HG03378 (cell line): Measurements from ENCODE around the gene CDH4.
"Not testable (repeated sequence)": the region's sequence is repeated elsewhere in the genome, so short reads cannot be mapped to it uniquely, and the experiment has no call there.

ENCODE experiments used
- ATAC-seq: cut with Tn5 transposase; IDR thresholded peaks from one replicate; pipeline ENCODE4 v1.9.1; 2021; ENCODE audit warnings: mild to moderate bottlenecking, moderate library complexity; ENCODE audit not compliant: unreplicated experiment

The CDH4 gene

DNA sequence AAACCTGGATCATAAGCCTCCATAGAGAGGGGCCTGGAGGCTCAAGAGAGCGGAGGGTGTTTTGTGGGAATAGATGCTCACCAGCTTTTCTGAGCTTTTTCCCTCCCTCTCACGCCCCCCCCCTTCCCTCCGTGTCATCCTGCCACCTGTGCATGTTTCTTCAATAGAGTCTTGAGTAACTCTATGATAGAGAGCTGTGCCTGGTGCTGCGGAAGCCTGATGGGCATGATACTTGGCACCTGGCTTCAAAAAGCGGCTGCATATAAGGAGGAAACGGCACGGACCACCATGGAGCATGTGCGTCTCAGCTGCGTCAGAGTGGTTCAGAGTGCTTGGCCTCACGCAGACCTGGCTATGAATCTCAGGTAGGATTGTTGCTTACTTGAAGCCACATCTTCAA, 198.9 kb downstream of the CDH4 start:
- ATAC-seq: no peak

DNA sequence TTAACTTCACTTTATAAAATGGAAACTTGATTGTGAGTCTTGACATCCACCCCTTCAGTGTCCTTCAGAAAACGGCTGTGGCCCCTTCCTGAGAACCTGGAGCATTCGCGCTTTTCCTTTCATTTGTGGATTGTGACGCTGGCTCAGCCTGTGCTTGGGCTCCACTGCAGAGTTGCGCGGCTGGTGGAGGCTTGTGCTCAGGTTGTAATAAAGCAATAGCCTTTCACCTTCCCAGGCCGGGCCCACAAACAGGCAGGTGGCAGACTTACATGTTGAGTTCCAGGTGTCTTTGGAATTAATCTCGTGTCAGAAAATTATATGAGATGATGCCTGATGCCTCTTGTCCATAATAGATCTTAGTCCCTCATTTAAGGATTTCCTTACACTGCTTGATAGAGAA, 199.9 kb downstream of the CDH4 start:
- ATAC-seq: no peak

DNA sequence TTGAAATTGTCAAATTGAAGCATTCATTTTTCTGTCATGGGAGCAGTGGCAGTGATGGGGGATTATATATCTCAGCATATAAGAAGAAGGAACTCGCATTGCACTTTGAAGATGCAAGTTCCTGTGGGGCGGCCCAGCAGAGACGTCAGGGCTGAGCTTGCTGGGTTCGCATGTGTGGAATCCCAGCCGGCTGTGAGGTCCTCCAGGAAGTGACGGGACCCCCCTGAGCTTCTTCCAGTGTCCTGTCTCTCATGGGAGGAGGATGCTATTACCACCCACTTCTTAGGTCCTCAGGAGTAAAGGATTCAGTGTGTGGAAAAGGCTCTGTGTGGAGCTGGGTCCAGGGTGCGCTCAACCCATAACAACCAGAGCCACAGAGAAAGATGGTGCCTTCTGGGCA, 201.2 kb downstream of the CDH4 start:
- no peak for ATAC-seq

GRCh38 chr20:61453623-61454022, 201.6 kb downstream of the CDH4 start:
- not testable (repeated sequence) for ATAC-seq

DNA sequence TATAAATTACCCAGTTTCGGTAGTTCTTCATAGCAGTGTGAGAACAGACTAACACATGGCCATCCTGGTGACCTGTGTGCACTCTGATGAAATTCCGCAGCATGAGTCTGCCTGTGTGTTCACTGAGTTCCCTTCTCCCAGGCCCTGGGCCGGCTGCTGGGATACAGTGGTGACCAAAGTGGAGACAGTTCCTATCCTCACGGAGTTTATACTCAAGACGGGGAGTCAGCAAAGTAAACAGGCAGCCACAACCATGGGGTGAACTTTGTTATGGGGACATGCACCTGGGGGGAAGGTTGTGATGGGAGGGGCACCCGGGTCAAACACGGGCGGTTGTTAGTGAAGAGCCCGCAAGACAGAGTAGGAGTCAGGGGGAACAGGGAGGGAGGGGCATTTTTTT, 202.0 kb downstream of the CDH4 start:
- no peak for ATAC-seq

GRCh38 chr20:61455508-61456215, 203.6 kb downstream of the CDH4 start:
- ATAC-seq: no peak

DNA sequence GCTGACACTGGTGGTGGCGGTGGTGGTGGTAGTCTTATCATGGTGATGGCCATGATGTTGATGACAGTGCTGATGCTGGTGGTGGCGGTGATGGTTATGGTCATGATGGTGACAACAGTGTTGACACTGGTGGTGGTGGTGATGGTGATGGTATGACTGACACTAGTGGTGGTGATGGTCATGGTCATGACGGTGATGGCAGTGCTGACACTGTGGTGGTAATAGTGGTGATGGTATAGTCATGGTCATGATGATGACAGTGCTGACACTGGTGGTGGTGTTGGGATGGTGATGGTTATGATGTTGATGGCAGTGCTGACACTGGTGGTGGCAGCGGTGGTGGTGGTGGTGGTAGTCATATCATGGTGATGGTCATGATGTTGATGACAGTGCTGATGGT, 205.7 kb downstream of the CDH4 start:
- ATAC-seq: no peak

- no peak for ATAC-seq
Measured at GRCh38 chr20:61458146-61458746, 206.2 kb downstream of the CDH4 start.

DNA sequence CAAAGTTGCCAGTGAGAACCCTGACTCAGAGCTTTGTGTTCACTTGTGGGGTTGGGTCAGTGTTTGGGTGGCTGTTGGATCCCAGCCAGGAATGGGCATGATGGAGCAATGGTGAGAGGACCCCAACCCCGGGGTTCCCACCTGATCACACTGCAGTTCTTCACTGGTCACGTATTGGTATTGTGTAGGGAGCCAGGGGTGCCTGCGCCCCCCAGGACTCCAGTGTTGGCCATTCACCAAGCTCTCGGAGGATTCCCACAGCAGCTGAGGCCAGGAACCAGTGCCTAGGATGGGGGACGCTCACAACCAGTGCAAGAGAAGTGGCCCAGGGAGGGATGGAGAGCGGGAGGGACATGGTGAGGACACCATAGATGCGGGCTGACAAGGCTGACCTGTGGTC, 207.2 kb downstream of the CDH4 start:
- ATAC-seq: no peak

DNA sequence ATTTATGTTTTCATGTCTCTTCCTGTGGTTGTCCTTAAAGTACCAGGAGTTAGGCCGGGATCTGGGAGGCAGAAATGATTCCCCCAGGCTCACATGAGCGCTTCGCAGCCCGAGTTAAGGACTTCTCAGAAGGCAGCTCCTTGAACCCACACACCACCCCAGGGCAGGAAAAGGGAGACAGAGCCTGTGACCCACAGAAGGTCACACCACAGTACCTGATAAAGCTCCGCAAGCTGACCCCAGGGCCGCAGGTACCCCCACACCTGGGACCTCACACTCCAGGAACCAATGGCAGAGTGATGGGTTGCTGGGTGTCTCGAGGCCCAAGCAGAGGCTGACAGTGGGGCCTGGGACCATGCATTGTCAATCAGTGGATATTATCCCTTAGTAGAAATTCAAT, 207.6 kb downstream of the CDH4 start:
- no peak for ATAC-seq

GRCh38 chr20:61460261-61461052, 208.4 kb downstream of the CDH4 start:
- ATAC-seq: no peak

- no peak for ATAC-seq
Measured at GRCh38 chr20:61461461-61461860, 209.4 kb downstream of the CDH4 start.

DNA sequence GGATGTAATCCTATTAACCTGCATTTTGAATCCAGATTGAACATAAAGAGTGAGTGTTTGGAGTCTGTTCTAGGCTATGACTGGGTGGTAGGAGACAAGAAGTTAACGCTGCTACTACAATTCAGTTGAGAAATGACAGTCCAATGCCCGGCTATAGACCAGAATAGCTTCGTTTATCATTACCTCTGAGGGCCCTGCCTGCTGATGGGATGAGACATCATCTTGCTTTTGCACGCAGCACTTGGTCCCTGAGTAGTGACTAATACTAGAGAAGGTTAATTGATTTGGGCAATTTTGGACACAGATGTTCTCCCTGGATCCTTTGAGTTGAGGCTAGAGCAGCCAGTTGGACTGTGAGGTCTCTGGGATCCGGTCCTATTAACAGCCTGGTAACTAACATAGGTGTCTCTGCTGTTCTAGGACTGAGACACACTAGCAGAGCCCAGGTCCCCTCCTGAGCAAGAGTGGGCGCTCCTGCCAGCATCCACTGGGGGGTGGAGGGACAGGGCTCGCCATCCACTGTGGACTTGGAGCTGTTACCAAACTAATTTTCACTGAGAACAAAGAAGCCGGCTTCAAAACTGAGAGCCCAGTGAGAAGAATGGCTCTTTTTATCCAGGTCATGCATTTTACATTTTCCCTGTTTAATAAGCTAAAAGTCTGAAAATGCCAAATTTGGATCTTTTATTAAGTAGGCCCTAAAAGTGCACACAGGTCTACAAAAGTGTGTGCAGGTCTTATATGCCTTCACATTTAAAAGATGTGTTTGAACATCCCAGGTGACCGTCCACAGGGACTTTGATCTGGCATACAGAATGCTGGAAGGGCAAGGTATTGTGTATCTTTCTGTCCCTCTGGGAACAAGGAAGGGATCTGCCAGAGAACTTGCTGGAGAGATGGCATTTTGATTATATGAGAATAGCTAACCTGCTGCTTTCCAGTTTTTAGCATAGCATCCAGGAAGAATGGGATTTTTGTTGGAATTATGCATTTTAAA, 212.5 kb downstream of the CDH4 start:
- ATAC-seq: no peak

- ATAC-seq: no peak
Measured at GRCh38 chr20:61475729-61476128, 223.7 kb downstream of the CDH4 start.

DNA sequence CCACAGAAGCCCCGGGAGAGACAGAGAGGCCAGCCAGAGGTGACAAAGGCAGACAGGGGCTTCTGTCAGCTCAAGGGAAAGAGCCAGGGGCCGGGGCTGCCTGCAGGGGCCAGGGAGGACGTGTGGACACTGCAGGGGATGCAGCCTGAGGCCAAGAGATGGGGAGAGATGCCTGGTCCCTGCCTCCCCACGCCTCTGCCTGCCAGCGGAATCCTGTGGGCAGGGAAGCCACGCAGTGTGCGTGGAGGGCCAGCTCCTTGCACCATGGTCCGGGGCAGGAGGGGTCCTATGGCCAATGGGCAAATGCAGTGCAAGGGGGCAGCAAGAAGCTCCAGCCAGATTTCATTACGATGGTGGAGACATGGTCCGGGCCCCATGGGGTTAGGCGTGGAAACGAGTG, 224.9 kb downstream of the CDH4 start:
- ATAC-seq: no peak

GRCh38 chr20:61477451-61477861, 225.4 kb downstream of the CDH4 start:
- ATAC-seq: no peak

DNA sequence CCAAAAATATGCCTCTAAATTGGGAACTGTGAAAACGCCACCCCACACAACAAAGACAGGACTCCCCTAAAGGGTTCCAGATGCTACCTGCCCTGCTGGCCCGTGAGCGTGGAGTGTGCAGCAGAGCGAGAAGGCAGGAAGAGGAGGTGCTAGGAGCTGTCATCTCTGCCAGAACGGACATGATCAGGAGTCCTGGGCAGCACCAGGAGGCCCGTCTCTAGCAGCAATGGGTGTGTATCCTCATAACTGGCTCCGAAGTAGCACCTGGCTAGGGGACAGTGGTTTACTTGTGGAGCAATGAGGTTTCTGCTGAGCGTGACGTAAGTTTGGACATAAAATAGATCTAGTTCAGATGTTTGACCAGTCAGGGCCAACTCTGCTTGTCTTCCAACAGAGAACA, 226.0 kb downstream of the CDH4 start:
- no peak for ATAC-seq

DNA sequence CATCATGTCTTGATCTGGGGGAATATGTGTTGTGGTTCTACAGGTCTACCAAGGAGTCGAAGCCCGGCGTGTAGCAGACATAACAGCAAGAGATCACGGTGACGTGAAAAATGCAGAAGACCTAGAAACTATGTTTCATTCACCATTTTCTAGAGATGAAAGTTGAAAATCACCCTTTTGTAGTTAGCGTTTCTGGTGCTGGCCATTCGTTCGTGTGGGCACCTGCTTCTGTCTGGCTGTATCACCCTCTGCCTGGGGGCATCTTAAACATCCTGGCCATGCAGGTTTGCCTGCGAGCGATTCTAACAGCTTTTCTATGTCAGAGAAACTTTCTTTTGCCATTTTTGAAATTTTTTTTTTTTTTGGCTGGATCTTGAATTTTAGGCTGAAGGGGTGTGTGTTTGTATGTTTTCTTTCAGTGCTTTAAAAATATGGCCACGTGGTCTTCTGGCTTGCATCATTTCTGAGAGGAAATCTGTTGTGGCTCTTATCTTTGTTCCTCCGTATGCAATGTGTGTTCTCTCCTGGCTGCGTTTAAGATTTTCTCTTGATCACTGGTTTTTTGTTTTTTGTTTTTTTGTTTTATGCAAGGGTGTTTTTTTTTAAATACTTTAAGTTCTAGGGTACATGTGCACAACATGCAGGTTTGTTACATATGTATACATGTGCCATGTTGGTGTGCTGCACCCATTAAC, 226.7 kb downstream of the CDH4 start:
- no peak for ATAC-seq

DNA sequence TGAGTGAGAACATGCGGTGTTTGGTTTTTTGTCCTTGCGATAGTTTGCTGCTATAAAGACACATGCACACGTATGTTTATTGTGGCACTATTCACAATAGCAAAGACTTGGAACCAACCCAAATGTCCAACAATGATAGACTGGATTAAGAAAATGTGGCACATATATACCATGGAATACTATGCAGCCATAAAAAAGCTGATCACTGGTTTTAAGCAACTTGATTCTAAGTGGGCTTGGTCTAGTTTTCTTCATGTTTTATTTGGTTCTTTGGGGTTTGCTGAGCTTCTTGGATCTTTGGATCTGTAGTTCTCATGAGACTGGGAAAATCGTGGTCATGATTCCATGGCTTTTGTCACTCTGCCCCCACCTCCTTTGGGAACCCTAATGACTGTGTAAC, 227.4 kb downstream of the CDH4 start:
- not testable (repeated sequence) for ATAC-seq

DNA sequence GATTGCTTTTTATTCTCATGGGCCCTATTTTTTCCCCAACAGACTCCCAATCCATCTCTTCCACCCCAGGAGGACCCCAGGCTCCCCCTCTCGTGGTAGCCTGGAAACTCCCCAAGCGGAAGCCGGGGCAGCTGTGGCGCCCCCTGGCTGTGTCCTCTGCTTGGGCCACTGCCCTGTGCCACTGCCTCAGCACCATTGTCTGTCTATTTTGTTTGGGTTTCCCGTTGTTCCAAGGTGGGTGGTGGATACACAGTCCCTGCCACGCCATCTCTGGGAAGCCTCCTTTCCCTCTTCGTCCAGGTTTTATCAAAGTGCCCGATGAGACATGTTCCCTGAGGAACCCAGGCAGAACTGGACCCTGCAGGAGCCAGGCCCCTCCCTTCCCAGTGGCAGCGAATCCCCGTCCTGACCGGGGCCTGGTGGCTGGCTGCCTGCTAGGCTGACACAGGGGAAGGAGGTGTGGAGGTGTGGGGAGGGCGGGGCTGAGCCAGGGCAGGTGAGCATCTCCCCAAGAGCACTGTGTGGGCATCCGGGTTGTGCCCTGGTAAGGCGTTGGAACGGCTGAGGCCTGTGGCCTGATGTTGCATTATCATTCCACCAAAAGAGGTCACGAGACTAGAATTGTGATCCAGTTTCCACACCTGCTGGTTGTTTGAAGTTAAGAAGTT, 228.2 kb downstream of the CDH4 start:
- no peak for ATAC-seq
